Upper lobe of left lung (tissue), 4 donors: ENCODE data around the gene PLCB4.

ENCODE experiments used
- EP300 ChIP-seq, 4 donors: sonication (generic); formaldehyde crosslinking; IDR thresholded peaks; one replicate each; pipeline ENCODE4 v1.5.1; 2017; ENCODE audit warnings: antibody characterized with exemption in 4 of 4, control low read depth in 2 of 4
- POLR2A ChIP-seq, 4 donors: fragments of 450-650 bp; IDR thresholded peaks; one replicate each; pipeline ENCODE4 v1.5.1; 2016 to 2017; ENCODE audit warnings: antibody characterized with exemption in 4 of 4, mild to moderate bottlenecking in 2 of 4
- POLR2AphosphoS5 ChIP-seq, 2 donors: sonication (generic); formaldehyde crosslinking; IDR thresholded peaks; one replicate each; pipeline ENCODE4 v1.5.1; 2017; ENCODE audit warnings: antibody characterized with exemption in 2 of 2
- TF ChIP-seq, protein P1 (sequence below), 6 experiments: fragments of 450-650 bp in 4 of 6; fragments of 200-600 bp in 2 of 6; sonication (generic) in 2 of 6; IDR thresholded peaks; one replicate each; pipeline ENCODE4 v1.5.1; 2016 to 2019; ENCODE audit warnings: antibody characterized with exemption in 6 of 6

DNA sequence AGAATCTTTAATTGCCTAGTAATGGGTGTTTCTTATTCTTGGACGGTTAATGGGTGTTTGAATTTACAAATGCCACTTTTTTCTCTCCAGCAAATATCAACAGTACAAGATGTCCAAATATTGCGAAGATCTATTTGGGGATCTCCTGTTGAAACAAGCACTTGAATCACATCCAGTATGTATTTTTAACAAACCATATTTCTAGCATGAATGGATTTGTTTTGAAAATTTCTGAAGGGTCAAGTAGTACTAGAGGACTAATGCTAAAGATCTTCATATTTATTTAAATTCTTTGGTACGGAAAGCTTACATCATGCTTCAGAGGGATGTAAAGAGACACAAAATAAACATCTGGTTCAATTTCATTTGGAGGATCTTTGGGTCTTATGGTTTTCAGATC, 321.6 kb downstream of the PLCB4 start:
- TF ChIP-seq POLR2A (IDR thresholded peaks at IDR 0.05), result no peak
- TF ChIP-seq, protein P1, sequence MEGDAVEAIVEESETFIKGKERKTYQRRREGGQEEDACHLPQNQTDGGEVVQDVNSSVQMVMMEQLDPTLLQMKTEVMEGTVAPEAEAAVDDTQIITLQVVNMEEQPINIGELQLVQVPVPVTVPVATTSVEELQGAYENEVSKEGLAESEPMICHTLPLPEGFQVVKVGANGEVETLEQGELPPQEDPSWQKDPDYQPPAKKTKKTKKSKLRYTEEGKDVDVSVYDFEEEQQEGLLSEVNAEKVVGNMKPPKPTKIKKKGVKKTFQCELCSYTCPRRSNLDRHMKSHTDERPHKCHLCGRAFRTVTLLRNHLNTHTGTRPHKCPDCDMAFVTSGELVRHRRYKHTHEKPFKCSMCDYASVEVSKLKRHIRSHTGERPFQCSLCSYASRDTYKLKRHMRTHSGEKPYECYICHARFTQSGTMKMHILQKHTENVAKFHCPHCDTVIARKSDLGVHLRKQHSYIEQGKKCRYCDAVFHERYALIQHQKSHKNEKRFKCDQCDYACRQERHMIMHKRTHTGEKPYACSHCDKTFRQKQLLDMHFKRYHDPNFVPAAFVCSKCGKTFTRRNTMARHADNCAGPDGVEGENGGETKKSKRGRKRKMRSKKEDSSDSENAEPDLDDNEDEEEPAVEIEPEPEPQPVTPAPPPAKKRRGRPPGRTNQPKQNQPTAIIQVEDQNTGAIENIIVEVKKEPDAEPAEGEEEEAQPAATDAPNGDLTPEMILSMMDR (IDR thresholded peaks at IDR 0.05), result no peak
- TF ChIP-seq EP300 (IDR thresholded peaks at IDR 0.05), result no peak
- TF ChIP-seq POLR2AphosphoS5 (IDR thresholded peaks at IDR 0.05), result no peak
